BE2C (cell line): ENCODE results near the gene CHD3. TPM values are rescaled to one million over a fixed set of nuclear protein-coding genes. Genes with fewer than 3 reads are reported as not detected.

ENCODE experiments used
- DNase-seq: peaks from one replicate; pipeline ENCODE4 v3.0.0-alpha.2; 2020
- H3K27me3 ChIP-seq: fragments of 250-450 bp; sonication (Bioruptor Pico); 2 replicates; pipeline ENCODE4 v1.5.1; 2020; ENCODE audit warnings: mild to moderate bottlenecking
- H3K36me3 ChIP-seq: fragments of 250-450 bp; sonication (Bioruptor Pico); 2 replicates; pipeline ENCODE4 v1.5.1; 2020; ENCODE audit warnings: mild to moderate bottlenecking
- H3K4me1 ChIP-seq: fragments of 250-450 bp; sonication (Bioruptor Pico); 2 replicates; pipeline ENCODE4 v1.5.1; 2020
- H3K4me3 ChIP-seq: 2 replicates; pipeline ENCODE4 v1.5.1; 2011; ENCODE audit warnings: low read depth, low read length
- H3K9me3 ChIP-seq: fragments of 250-450 bp; sonication (Bioruptor Pico); 2 replicates; pipeline ENCODE4 v1.5.1; 2020
- polyA plus RNA-seq: library from polyadenylated mRNA; unstranded; fragments of >200 nt; gene quantifications from one replicate; pipeline ENCODE4 v1.2.1, GENCODE V29; 2012; ENCODE audit warnings: low read depth, missing spikeins; ENCODE audit not compliant: insufficient read length, insufficient read depth
- TF ChIP-seq, protein P1 (sequence below): IDR thresholded peaks from 2 replicates; pipeline ENCODE4 v1.5.1; 2012; ENCODE audit warnings: mild to moderate bottlenecking, low read depth, low read length

Gene CHD3
- 66.8 TPM for polyA plus RNA-seq

DNA sequence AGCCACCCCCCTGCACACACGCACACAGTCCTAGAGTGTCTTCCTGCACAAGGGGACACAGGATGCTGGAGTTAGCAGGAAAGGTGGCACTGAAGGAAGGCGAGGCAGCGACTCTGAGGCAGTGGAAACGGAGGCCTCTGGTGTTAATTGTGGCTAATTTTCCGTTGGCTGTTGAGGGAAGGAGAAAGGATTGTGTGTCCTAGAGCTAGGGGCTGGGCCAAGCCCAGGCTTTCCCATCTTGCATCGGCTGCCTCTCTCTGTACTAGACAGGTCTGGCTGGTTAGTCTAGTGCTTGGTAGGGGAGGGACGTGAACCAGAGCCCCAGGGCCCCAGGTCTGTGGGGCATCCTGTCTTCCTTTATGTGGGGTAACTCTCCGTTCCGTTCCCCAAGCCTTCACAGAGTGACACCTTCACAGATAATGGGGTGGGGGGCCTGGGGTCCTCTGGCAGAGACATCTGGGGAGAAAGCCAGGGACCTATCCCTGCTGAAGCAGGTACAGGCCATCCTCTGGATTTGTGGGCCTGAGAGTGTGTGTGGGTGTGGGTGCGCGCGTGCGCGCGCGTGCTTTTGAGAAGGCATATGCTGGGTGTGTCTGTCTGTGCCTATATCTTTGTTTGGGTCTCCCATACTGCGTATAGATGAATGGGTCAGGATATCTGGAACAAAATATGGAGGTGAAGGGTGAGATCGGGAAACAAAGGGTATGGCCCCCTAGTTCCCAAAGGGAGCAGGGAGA is at the start of gene CHD3:
CHD3 (plus strand) TSS at position 606 of the 737 bp plus-strand sequence. CDS start 212 bp downstream, outside the sequence.
- TF ChIP-seq, protein P1, sequence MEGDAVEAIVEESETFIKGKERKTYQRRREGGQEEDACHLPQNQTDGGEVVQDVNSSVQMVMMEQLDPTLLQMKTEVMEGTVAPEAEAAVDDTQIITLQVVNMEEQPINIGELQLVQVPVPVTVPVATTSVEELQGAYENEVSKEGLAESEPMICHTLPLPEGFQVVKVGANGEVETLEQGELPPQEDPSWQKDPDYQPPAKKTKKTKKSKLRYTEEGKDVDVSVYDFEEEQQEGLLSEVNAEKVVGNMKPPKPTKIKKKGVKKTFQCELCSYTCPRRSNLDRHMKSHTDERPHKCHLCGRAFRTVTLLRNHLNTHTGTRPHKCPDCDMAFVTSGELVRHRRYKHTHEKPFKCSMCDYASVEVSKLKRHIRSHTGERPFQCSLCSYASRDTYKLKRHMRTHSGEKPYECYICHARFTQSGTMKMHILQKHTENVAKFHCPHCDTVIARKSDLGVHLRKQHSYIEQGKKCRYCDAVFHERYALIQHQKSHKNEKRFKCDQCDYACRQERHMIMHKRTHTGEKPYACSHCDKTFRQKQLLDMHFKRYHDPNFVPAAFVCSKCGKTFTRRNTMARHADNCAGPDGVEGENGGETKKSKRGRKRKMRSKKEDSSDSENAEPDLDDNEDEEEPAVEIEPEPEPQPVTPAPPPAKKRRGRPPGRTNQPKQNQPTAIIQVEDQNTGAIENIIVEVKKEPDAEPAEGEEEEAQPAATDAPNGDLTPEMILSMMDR, result no peak
- Histone ChIP-seq H3K4me3 (peak within 1 kb of the TSS; percentile 55), H3K4me1 (no peaks in the 10 kb centered on the region; the same call in 1 of the 2 replicates), H3K36me3 (peaks cover 10% of the 10 kb centered on the region), H3K27me3 (no peaks in the 10 kb centered on the region), H3K9me3 (no peaks in the 10 kb centered on the region)
- DNase-seq, result peak; percentile 19

DNA sequence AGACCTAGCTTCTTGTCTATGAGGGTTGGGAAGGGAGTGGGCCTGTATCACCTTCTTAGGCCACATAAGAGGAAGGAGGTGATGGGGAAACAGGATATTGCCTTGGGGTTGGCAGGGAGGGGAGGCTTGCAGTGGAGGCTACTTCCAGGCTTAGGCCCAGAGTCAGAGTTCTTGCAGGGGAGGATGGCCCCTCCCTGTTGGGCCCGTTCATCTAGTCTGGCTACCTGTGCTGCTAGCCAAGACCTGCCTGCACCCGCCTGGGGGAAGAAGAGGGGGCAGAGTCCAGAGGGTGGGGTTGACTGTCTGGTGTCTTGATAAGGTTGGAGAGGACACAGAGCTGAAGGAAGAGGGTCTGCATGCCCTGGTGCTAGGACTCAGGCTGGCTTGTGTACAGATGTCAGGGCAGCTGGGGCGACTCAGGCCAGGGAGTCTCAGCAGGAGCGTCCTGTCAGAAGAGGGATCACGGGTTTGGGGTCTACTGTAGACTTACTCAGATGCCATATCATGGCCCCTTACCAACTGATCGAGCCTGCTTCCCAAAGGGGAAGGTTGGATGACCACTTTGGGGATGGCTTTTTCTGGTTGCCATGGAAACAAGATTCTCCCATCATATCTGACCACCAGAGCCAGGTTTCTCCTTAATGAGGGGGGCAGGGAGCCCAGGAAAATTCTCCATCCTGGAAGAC is 49.3 kb upstream of the CHD3 start:
- TF ChIP-seq, protein P1, result no peak
- no peak for DNase-seq
- H3K4me3 ChIP-seq, result peak overlapping the region; percentile 48

DNA sequence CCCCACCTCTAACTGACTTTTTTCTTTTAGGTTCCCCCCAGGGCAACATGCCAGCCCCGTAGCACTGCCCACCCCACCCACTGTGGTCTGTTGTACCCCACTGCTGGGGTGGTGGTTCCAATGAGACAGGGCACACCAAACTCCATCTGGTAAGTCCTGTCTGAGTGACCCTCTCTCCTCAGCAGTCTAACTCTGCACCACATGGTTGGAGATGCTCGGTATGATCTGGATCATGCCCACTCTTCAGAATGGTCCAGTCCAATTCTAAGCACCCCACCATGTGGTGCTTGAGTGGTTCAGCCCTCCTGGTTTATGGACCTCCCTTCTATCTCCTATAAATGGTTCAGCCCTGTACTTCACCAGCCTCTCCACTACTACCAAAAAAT is 48.7 kb upstream of the CHD3 start:
- H3K4me1 ChIP-seq, result peaks cover 2% of the 10 kb centered on the region
- no peak overlapping the region for H3K4me3 ChIP-seq
- DNase-seq, result no peak
- TF ChIP-seq, protein P1, result no peak
- H3K9me3 ChIP-seq, result no peaks in the 10 kb centered on the region
- peaks cover 8% of the 10 kb centered on the region for H3K36me3 ChIP-seq
- no peaks in the 10 kb centered on the region for H3K27me3 ChIP-seq

More for the DNA sequence above, 49.3 kb upstream of the CHD3 start:
- Histone ChIP-seq H3K36me3 (peaks cover 8% of the 10 kb centered on the region), H3K4me1 (peaks cover 2% of the 10 kb centered on the region), H3K27me3 (no peaks in the 10 kb centered on the region), H3K9me3 (no peaks in the 10 kb centered on the region)

DNA sequence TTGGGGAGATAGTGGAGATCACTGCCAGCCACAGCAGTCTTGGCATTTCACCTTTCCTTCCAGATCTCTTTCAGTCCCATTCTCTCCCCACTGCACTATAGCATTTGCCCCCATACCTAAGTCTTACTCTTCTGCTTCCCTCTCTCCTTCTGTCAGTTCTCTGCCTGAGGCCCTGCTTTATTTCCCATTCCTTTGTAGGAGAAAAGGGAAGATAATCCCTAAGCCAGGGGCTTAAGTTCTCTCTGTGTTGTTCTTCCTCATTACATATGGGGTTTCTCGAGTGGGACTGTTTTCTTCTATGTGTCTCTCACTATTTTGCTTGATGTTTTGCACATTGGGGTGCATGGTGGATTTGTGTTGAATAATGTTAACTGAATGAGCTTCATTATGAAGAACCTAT is 48.1 kb upstream of the CHD3 start:
- Histone ChIP-seq H3K27me3 (no peaks in the 10 kb centered on the region), H3K36me3 (peaks cover 11% of the 10 kb centered on the region), H3K9me3 (no peaks in the 10 kb centered on the region), H3K4me3 (peak overlapping the region; percentile 77; the same call in 1 of the 2 replicates), H3K4me1 (peaks cover 2% of the 10 kb centered on the region)
- no peak for DNase-seq
- TF ChIP-seq, protein P1, result no peak

DNA sequence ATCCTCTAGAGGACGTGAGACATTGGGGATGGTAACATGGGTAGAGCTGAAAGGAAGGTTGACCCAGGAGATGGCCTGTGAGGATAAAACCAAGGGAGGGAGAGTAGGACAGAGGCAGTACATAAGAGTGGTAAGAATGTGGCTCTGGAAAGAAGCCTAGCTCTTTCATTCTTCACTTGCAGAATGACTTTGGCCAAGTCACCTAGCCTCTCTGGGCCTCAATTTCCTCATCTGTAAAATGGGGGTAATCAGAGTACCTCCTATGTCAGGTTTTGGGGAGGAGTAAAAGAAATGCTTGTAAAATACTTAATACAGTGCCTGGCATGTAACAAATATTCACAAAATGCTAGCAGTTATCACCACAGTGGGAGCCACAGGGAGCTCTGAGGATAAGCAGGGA is 47.7 kb upstream of the CHD3 start:
- TF ChIP-seq, protein P1, result no peak
- no peak for DNase-seq
- Histone ChIP-seq H3K9me3 (no peaks in the 10 kb centered on the region), H3K36me3 (peaks cover 13% of the 10 kb centered on the region), H3K4me3 (peak overlapping the region; percentile 77), H3K27me3 (no peaks in the 10 kb centered on the region), H3K4me1 (peaks cover 2% of the 10 kb centered on the region)

DNA sequence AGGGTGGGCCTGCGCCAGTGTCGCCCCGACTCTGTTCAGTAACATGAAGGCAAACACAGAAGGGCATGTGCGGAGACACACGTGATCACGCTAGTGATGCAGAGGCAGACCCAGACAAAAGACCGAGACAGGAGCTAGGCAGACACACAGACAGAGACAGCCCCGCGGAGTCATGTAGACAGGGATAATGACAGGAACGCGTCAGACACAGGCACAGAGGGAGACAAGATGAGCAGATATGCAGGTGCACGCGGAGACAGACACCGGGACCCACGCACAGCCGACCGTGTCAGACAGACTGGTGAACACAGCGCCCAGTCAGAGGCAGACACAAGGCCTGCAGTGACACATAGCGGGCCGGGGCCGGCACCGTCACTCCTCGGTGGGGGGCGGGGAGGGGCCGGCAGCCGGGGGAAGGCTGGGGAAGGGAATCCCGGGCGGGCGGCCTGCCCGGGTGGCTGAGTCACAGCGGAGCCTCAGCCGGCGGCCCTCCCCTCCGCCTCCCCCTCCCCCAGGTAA is 47.1 kb upstream of the CHD3 start:
- Histone ChIP-seq H3K4me1 (peaks cover 2% of the 10 kb centered on the region), H3K9me3 (no peaks in the 10 kb centered on the region), H3K27me3 (no peaks in the 10 kb centered on the region), H3K36me3 (peaks cover 13% of the 10 kb centered on the region), H3K4me3 (peak overlapping the region; percentile 77)
- peak; percentile 77 for DNase-seq
- TF ChIP-seq, protein P1, result no peak
